Measurements from ENCODE around the gene MAST4.

- TF ChIP-seq CTCF (IDR thresholded peaks at IDR 0.05; ENCODE audit: low read depth, low read length) (no peak), EZH2phosphoT487 (IDR thresholded peaks at IDR 0.05; ENCODE audit: low read depth) (no peak)
Measured at GRCh38 chr5:67093279-67093678, 497.1 kb downstream of the MAST4 start.

Measured in OCI-LY3 (cell line).